K562 (cell line): Measurements from ENCODE around the gene ETV2. TPM values are rescaled to one million over a fixed set of nuclear protein-coding genes. Genes with fewer than 3 reads are reported as not detected.
A peak's percentile ranks its signal among the peaks of the same experiment; 100 is the strongest.

Source experiments
- CREBBP ChIP-seq: IDR thresholded peaks from one replicate; pipeline ENCODE4 v1.6.1; 2012; ENCODE audit warnings: low read depth, mild to moderate bottlenecking, control low read depth, inconsistent platforms, low read length
- ETV1 ChIP-seq: fragments of 450-650 bp; conservative IDR thresholded peaks from 2 replicates; pipeline ENCODE4 v1.6.1; 2016; ENCODE audit warnings: missing genetic modification characterization, control low read depth, low read depth, missing compliant biosample characterization
- ETV6 ChIP-seq, 3 experiments: fragments of 150-350 bp in 1 of 3; sonication (generic) in 1 of 3; formaldehyde crosslinking in 1 of 3; IDR thresholded peaks; 2 replicates each; pipeline versions ENCODE4 v1.6.1 to v1.8.0; 2014 to 2022; ENCODE audit warnings: borderline replicate concordance in 2 of 3, low read depth in 2 of 3, antibody characterized with exemption in 1 of 3, low read length in 1 of 3, mild to moderate bottlenecking in 1 of 3, missing genetic modification reagents in 1 of 3
- HSF4 ChIP-seq: fragments of 250-450 bp; sonication (Bioruptor Pico); IDR thresholded peaks from 2 replicates; pipeline ENCODE4 v2.1.2; 2022; ENCODE audit warnings: mild to moderate bottlenecking, moderate library complexity, borderline replicate concordance
- IRF2 ChIP-seq: sonication (generic); formaldehyde crosslinking; IDR thresholded peaks from 2 replicates; pipeline ENCODE4 v1.8.1; 2022; ENCODE audit warnings: mild to moderate bottlenecking, missing genetic modification reagents
- LEF1 ChIP-seq: fragments of 450-650 bp; IDR thresholded peaks from 2 replicates; pipeline ENCODE4 v1.6.1; 2016; ENCODE audit warnings: mild to moderate bottlenecking
- MAX ChIP-seq: sonication (generic); formaldehyde crosslinking; IDR thresholded peaks from 2 replicates; pipeline ENCODE4 v1.9.0; 2022; ENCODE audit warnings: mild to moderate bottlenecking, missing genetic modification reagents
- NFYB ChIP-seq: IDR thresholded peaks from 2 replicates; pipeline ENCODE4 v1.6.1; 2011; ENCODE audit warnings: mild to moderate bottlenecking, moderate library complexity; ENCODE audit not compliant: insufficient read length; ENCODE audit errors: extremely low read depth
- NUFIP1 ChIP-seq: fragments of 450-650 bp; IDR thresholded peaks from 2 replicates; pipeline ENCODE4 v1.6.1; 2018; ENCODE audit not compliant: partially characterized antibody
- POLR2AphosphoS5 ChIP-seq: IDR thresholded peaks from 2 replicates; pipeline ENCODE4 v1.6.1; 2011; ENCODE audit warnings: mild to moderate bottlenecking, low read depth, low read length, moderate library complexity; ENCODE audit not compliant: control insufficient read depth, insufficient read depth
- PTTG1 ChIP-seq: fragments of 450-650 bp; IDR thresholded peaks from 2 replicates; pipeline ENCODE4 v1.6.1; 2016; ENCODE audit warnings: low read depth, mild to moderate bottlenecking, missing genetic modification characterization, missing compliant biosample characterization
- SP1 ChIP-seq: sonication (generic); formaldehyde crosslinking; IDR thresholded peaks from 2 replicates; pipeline ENCODE4 v1.8.1; 2022; ENCODE audit warnings: mild to moderate bottlenecking, missing genetic modification reagents
- TGIF2 ChIP-seq: sonication (generic); formaldehyde crosslinking; IDR thresholded peaks from 2 replicates; pipeline ENCODE4 v1.8.1; 2022; ENCODE audit warnings: mild to moderate bottlenecking, missing genetic modification reagents, moderate library complexity
- ZBED1 ChIP-seq: IDR thresholded peaks from 2 replicates; pipeline ENCODE4 v1.6.1; 2014
- ZNF212 ChIP-seq: fragments of 450-650 bp; formaldehyde crosslinking; IDR thresholded peaks from 2 replicates; pipeline ENCODE4 v1.4.0; 2020; ENCODE audit warnings: mild to moderate bottlenecking
- ZNF316 ChIP-seq: fragments of 450-650 bp; IDR thresholded peaks from 2 replicates; pipeline ENCODE4 v1.6.1; 2016
- ZNF347 ChIP-seq: fragments of 450-650 bp; formaldehyde crosslinking; IDR thresholded peaks from 2 replicates; pipeline ENCODE4 v1.4.0; 2020; ENCODE audit warnings: low read depth, mild to moderate bottlenecking, moderate library complexity
- ZNF408 ChIP-seq: fragments of 250-450 bp; sonication (Bioruptor Pico); IDR thresholded peaks from 2 replicates; pipeline ENCODE4 v1.4.0; 2020; ENCODE audit warnings: low read depth, mild to moderate bottlenecking, moderate library complexity
- ZNF644 ChIP-seq: fragments of 200-800 bp; sonication (Bioruptor generic); IDR thresholded peaks from 2 replicates; pipeline ENCODE4 v1.6.1; 2016; ENCODE audit warnings: low read depth, missing genetic modification characterization, missing compliant biosample characterization
- ZNF668 ChIP-seq: fragments of 250-450 bp; sonication (Bioruptor Pico); IDR thresholded peaks from 2 replicates; pipeline ENCODE4 v1.8.0; 2022; ENCODE audit warnings: mild to moderate bottlenecking, inconsistent platforms
- polyA plus RNA-seq, 8 experiments: library from polyadenylated mRNA; depleted of rRNA in 4 of 8; stranded (reverse) in 5 of 8; unstranded in 3 of 8; fragments of >200 nt; fragmentation: Nextera tagmentation in 2 of 8; fragmentation: Illumina TruSeq in 1 of 8; extraction: Ambion mirVana in 2 of 8; extraction: Trizol in 1 of 8; gene quantifications; 2 replicates each; pipeline versions ENCODE4 v1.2.1 to v1.2.3, GENCODE V29; 2011 to 2014; ENCODE audit warnings: inconsistent platforms in 1 of 8, missing spikeins in 1 of 8
- total RNA-seq, 7 experiments: library from RNA; depleted of rRNA in 6 of 7; stranded (reverse); fragments of >200 nt in 6 of 7; fragmentation: Illumina TruSeq in 2 of 7; extraction: Trizol in 2 of 7; gene quantifications; 2 replicates each; pipeline versions ENCODE4 v1.2.1 to v1.2.3, GENCODE V29; 2011 to 2021; ENCODE audit warnings: low replicate concordance in 1 of 7
- TF ChIP-seq, protein P1 (sequence below), 2 experiments: fragments of 450-650 bp in 1 of 2; sonication (generic) in 1 of 2; formaldehyde crosslinking in 1 of 2; IDR thresholded peaks in 1 of 2; conservative IDR thresholded peaks in 1 of 2; 2 replicates each; pipeline versions ENCODE4 v1.6.1 to v1.8.1; 2016 to 2023; ENCODE audit warnings: mild to moderate bottlenecking in 2 of 2, moderate library complexity in 2 of 2, inconsistent platforms in 1 of 2, missing genetic modification reagents in 1 of 2
- TF ChIP-seq, protein P2 (sequence below): sonication (generic); formaldehyde crosslinking; IDR thresholded peaks from 2 replicates; pipeline ENCODE4 v1.8.0; 2023; ENCODE audit warnings: mild to moderate bottlenecking, missing genetic modification reagents
- TF ChIP-seq, protein P3 (sequence below), 2 experiments: fragments of 450-650 bp; conservative IDR thresholded peaks; 2 replicates each; pipeline ENCODE4 v1.6.1; 2017; ENCODE audit warnings: mild to moderate bottlenecking in 2 of 2, moderate library complexity in 2 of 2

Gene ETV2
- total and polyA plus RNA-seq, 9 of the 15 experiments (the other 6 are each of a cell fraction or from before 2014, with no cell fraction given), result 0.11 to 3.7 (median 0.55) TPM

DNA sequence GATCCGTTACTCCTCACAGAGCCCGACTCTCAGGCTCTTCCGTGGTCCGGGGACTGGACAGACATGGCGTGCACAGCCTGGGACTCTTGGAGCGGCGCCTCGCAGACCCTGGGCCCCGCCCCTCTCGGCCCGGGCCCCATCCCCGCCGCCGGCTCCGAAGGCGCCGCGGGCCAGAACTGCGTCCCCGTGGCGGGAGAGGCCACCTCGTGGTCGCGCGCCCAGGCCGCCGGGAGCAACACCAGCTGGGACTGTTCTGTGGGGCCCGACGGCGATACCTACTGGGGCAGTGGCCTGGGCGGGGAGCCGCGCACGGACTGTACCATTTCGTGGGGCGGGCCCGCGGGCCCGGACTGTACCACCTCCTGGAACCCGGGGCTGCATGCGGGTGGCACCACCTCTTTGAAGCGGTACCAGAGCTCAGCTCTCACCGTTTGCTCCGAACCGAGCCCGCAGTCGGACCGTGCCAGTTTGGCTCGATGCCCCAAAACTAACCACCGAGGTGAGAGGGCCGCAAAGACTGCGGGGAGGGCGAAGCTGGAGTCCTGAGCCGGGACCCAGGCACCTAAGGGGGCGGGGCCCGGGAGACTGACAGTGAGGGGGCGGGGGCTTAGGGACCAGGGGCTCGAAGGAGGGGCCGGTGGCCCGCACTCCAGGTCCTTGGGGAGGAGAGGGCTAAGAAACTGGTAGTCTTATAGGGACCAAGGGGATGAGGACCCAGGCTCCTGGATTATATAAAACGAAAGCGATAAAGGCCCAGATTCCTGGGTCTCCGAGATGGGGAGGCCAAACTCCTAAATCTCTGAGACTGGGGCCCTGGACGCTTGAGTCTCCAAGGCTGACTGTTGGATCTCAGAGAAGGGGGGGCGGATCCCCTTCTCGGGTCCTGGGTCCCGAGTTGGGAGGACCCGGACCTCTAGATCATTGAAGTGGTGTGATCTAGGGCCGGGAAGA is 2.0 kb downstream of the ETV2 start (continued):
- peak; percentile 100 for TF ChIP-seq MAX (CRISPR knock-in tag)
- TF ChIP-seq TGIF2 (CRISPR knock-in tag), result peak; percentile 82; the same call in 1 of the 2 replicates
- no peak for TF ChIP-seq ZNF347 (CRISPR knock-in tag)
- peak; percentile 39 for TF ChIP-seq NUFIP1
- no peak for TF ChIP-seq ZNF644 (tag)
- no peak for TF ChIP-seq IRF2
- TF ChIP-seq ZNF212 (CRISPR knock-in tag), result no peak
- TF ChIP-seq PTTG1 (tag), result no peak
- peak; percentile 81 for TF ChIP-seq POLR2AphosphoS5
- TF ChIP-seq, protein P1, sequence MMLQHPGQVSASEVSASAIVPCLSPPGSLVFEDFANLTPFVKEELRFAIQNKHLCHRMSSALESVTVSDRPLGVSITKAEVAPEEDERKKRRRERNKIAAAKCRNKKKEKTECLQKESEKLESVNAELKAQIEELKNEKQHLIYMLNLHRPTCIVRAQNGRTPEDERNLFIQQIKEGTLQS (IDR thresholded peaks at IDR 0.05), result peak; percentile 44; the same call in 1 of the 2 replicates
- TF ChIP-seq, protein P1 (CRISPR knock-in tag; conservative IDR thresholded peaks at IDR 0.05), result no peak; the same call in 1 of the 2 replicates
- TF ChIP-seq, protein P2, sequence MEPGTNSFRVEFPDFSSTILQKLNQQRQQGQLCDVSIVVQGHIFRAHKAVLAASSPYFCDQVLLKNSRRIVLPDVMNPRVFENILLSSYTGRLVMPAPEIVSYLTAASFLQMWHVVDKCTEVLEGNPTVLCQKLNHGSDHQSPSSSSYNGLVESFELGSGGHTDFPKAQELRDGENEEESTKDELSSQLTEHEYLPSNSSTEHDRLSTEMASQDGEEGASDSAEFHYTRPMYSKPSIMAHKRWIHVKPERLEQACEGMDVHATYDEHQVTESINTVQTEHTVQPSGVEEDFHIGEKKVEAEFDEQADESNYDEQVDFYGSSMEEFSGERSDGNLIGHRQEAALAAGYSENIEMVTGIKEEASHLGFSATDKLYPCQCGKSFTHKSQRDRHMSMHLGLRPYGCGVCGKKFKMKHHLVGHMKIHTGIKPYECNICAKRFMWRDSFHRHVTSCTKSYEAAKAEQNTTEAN (CRISPR knock-in tag), result no peak; the same call in 1 of the 2 replicates
- no peak for TF ChIP-seq LEF1
- TF ChIP-seq ETV6 (IDR thresholded peaks at IDR 0.05; ENCODE audit: borderline replicate concordance in 1 of 2, low read depth in 2 of 2, low read length in 1 of 2), result no peak
- peak; percentile 93; the same call in 1 of the 2 replicates for TF ChIP-seq ETV6 (CRISPR knock-in tag; IDR thresholded peaks at IDR 0.05; ENCODE audit: borderline replicate concordance)
- no peak for TF ChIP-seq ZNF408
- TF ChIP-seq NFYB, result no peak
- no peak for TF ChIP-seq HSF4 (CRISPR knock-in tag)
- no peak for TF ChIP-seq ETV1 (tag)
- TF ChIP-seq ZBED1, result 0 out of 2 replicates have a peak, but pooled peaks have one; percentile 20
- no peak for TF ChIP-seq CREBBP
- peak; percentile 98 for TF ChIP-seq SP1 (CRISPR knock-in tag)
- TF ChIP-seq ZNF316, result no peak
- TF ChIP-seq, protein P3, sequence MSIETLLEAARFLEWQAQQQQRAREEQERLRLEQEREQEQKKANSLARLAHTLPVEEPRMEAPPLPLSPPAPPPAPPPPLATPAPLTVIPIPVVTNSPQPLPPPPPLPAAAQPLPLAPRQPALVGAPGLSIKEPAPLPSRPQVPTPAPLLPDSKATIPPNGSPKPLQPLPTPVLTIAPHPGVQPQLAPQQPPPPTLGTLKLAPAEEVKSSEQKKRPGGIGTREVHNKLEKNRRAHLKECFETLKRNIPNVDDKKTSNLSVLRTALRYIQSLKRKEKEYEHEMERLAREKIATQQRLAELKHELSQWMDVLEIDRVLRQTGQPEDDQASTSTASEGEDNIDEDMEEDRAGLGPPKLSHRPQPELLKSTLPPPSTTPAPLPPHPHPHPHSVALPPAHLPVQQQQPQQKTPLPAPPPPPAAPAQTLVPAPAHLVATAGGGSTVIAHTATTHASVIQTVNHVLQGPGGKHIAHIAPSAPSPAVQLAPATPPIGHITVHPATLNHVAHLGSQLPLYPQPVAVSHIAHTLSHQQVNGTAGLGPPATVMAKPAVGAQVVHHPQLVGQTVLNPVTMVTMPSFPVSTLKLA (conservative IDR thresholded peaks at IDR 0.05), result peak; percentile 75 to 93
- no peak for TF ChIP-seq ZNF668
